HFFc6 (cell line): ENCODE data around the gene TMC6. TPM values are rescaled to one million over a fixed set of nuclear protein-coding genes. Genes with fewer than 3 reads are reported as not detected.

Experiments used
- DNase-seq: peaks from one replicate; pipeline ENCODE4 v3.0.0-alpha.2; 2018
- H3K27ac Mint-ChIP-seq: 2 replicates; pipeline ENCODE4 v1.8.0; 2020; ENCODE audit warnings: mild to moderate bottlenecking, mixed read lengths
- H3K27me3 Mint-ChIP-seq: 2 replicates; pipeline ENCODE4 v1.8.0; 2021; ENCODE audit warnings: mild to moderate bottlenecking, moderate library complexity, mixed read lengths; ENCODE audit not compliant: insufficient read depth
- H3K36me3 Mint-ChIP-seq: 2 replicates; pipeline ENCODE4 v1.8.0; 2021; ENCODE audit warnings: low read depth, mixed read lengths
- H3K4me1 Mint-ChIP-seq: 2 replicates; pipeline ENCODE4 v1.8.0; 2020; ENCODE audit warnings: low read depth, mixed read lengths
- H3K4me3 Mint-ChIP-seq: 2 replicates; pipeline ENCODE4 v1.8.0; 2020; ENCODE audit warnings: mild to moderate bottlenecking, moderate library complexity, mixed read lengths
- H3K9me3 Mint-ChIP-seq: 2 replicates; pipeline ENCODE4 v1.8.0; 2020; ENCODE audit warnings: mild to moderate bottlenecking, mixed read lengths
- total RNA-seq, 6 experiments: library from RNA; stranded (reverse); fragmentation: NEBNext Ultra II Directional; extraction: Animal tissue kit (Norgen Biotek cat#: 25700); gene quantifications; 2 replicates in 1 of 6; 3 replicates in 5 of 6; pipeline ENCODE4 v1.2.3, GENCODE V29; 2021
- TF ChIP-seq, protein P1 (sequence below): fragments of 200-600 bp; sonication (generic); IDR thresholded peaks from 2 replicates; pipeline ENCODE4 v1.5.0; 2021; ENCODE audit warnings: antibody characterized with exemption, mild to moderate bottlenecking

TMC6 gene
- total RNA-seq, 6 experiments from 2014 or later = 0.20 to 0.59 TPM; not detected in 4

- 0 out of 2 replicates have a peak, but pooled peaks cover 5% of the 10 kb centered on the region for H3K4me1 Mint-ChIP-seq
Measured at GRCh38 chr17:78124081-78124835, 4.3 kb downstream of the TMC6 start.

GRCh38 chr17:78123258-78123929 is 5.2 kb downstream of the TMC6 start:
- Mint-ChIP-seq H3K4me1 (no peaks in the 10 kb centered on the region), H3K27ac (no peak overlapping the region), H3K27me3 (peaks cover 8% of the 10 kb centered on the region), H3K36me3 (no peaks in the 10 kb centered on the region), H3K9me3 (no peaks in the 10 kb centered on the region), H3K4me3 (no peak overlapping the region)
- no peak for DNase-seq
- TF ChIP-seq, protein P1, sequence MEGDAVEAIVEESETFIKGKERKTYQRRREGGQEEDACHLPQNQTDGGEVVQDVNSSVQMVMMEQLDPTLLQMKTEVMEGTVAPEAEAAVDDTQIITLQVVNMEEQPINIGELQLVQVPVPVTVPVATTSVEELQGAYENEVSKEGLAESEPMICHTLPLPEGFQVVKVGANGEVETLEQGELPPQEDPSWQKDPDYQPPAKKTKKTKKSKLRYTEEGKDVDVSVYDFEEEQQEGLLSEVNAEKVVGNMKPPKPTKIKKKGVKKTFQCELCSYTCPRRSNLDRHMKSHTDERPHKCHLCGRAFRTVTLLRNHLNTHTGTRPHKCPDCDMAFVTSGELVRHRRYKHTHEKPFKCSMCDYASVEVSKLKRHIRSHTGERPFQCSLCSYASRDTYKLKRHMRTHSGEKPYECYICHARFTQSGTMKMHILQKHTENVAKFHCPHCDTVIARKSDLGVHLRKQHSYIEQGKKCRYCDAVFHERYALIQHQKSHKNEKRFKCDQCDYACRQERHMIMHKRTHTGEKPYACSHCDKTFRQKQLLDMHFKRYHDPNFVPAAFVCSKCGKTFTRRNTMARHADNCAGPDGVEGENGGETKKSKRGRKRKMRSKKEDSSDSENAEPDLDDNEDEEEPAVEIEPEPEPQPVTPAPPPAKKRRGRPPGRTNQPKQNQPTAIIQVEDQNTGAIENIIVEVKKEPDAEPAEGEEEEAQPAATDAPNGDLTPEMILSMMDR = no peak

More at GRCh38 chr17:78124081-78124835, 4.3 kb downstream of the TMC6 start:
- no peaks in the 10 kb centered on the region for H3K9me3 Mint-ChIP-seq
- TF ChIP-seq, protein P1 = no peak
- no peak for DNase-seq
- no peak overlapping the region for H3K4me3 Mint-ChIP-seq
- peaks cover 13% of the 10 kb centered on the region for H3K27me3 Mint-ChIP-seq
- no peaks in the 10 kb centered on the region for H3K36me3 Mint-ChIP-seq
- no peak overlapping the region for H3K27ac Mint-ChIP-seq

- Mint-ChIP-seq H3K36me3 (no peaks in the 10 kb centered on the region), H3K27me3 (peaks cover 10% of the 10 kb centered on the region), H3K4me1 (no peaks in the 10 kb centered on the region), H3K4me3 (no peak overlapping the region), H3K27ac (no peak overlapping the region), H3K9me3 (no peaks in the 10 kb centered on the region)
- TF ChIP-seq, protein P1 = no peak
- DNase-seq = no peak
Measured at GRCh38 chr17:78122931-78123249, 5.7 kb downstream of the TMC6 start.

DNA sequence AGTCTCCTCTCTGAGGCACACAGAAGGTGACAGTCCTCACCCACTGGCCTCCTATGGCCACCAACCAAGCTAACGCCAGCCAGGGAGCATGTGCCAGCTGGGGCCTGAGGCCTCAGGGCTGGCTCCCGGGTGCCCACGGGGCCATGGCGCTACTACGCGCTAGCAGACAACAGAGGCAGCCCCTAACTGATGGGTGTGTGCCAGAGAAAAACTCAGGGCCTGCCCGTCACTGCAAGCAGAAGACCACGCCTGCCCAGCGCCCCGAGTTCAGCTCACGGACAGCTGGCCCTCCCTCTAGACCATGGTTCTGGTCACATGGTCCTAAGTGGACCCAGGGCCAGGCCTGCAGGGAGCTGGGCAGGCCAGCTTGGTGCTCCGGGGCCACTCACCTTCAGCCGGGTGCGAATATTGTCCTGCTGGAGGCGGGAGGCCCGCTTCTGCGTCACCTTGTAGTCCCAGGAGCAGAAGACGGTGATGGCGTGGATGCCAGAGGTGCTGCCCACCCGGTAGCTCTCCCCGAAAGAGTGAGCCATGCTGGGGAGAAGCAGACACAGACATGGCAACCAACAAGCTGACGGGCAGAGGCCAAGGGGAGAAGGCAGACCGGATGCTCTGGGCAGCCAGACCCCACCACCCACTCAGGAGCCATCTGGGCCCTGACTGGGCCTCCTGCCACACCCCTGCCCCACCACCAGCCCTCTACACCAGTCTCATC is 6.2 kb downstream of the TMC6 start:
- no peak overlapping the region for H3K27ac Mint-ChIP-seq
- no peak overlapping the region for H3K4me3 Mint-ChIP-seq
- H3K36me3 Mint-ChIP-seq = no peaks in the 10 kb centered on the region
- DNase-seq = no peak
- peaks cover 6% of the 10 kb centered on the region for H3K27me3 Mint-ChIP-seq
- H3K9me3 Mint-ChIP-seq = no peaks in the 10 kb centered on the region
- no peaks in the 10 kb centered on the region for H3K4me1 Mint-ChIP-seq
- TF ChIP-seq, protein P1 = no peak

GRCh38 chr17:78121801-78122215 is 6.7 kb downstream of the TMC6 start:
- Mint-ChIP-seq H3K27ac (no peak overlapping the region), H3K4me3 (no peak overlapping the region), H3K9me3 (no peaks in the 10 kb centered on the region), H3K36me3 (no peaks in the 10 kb centered on the region), H3K4me1 (no peaks in the 10 kb centered on the region), H3K27me3 (peaks cover 6% of the 10 kb centered on the region)
- TF ChIP-seq, protein P1 = no peak
- no peak for DNase-seq
